CD4-positive, alpha-beta T cell treated with Interleukin-17A for 1 hour (primary cell): Measurements from ENCODE around the gene TENM4.

ENCODE experiments used
- DNase-seq: peaks from one replicate; pipeline ENCODE4 v3.0.0-alpha.2; 2020

The TENM4 gene

GRCh38 chr11:78791254-78791653 lies 649.6 kb downstream of the TENM4 start:
- DNase-seq, result no peak

GRCh38 chr11:78790784-78791183 lies 650.0 kb downstream of the TENM4 start:
- no peak for DNase-seq

GRCh38 chr11:78789375-78789774 lies 651.5 kb downstream of the TENM4 start:
- DNase-seq, result no peak

GRCh38 chr11:78788533-78788932 lies 652.3 kb downstream of the TENM4 start:
- DNase-seq, result no peak

GRCh38 chr11:78787696-78788095 lies 653.1 kb downstream of the TENM4 start:
- DNase-seq, result no peak

- DNase-seq, result no peak
Observed at GRCh38 chr11:78786746-78787145, 654.1 kb downstream of the TENM4 start.

GRCh38 chr11:78786086-78786485 lies 654.7 kb downstream of the TENM4 start:
- no peak for DNase-seq

GRCh38 chr11:78784321-78785061 lies 656.3 kb downstream of the TENM4 start:
- no peak for DNase-seq

GRCh38 chr11:78783846-78784245 lies 657.0 kb downstream of the TENM4 start:
- DNase-seq, result no peak

GRCh38 chr11:78783301-78783700 lies 657.5 kb downstream of the TENM4 start:
- no peak for DNase-seq

- no peak for DNase-seq
Observed at GRCh38 chr11:78782725-78783124, 658.1 kb downstream of the TENM4 start.

GRCh38 chr11:78780889-78781288 lies 659.9 kb downstream of the TENM4 start:
- no peak for DNase-seq

GRCh38 chr11:78773492-78773891 lies 667.3 kb downstream of the TENM4 start:
- no peak for DNase-seq

GRCh38 chr11:78773077-78773476 lies 667.8 kb downstream of the TENM4 start:
- no peak for DNase-seq

- no peak for DNase-seq
Observed at GRCh38 chr11:78772186-78772585, 668.6 kb downstream of the TENM4 start.

- DNase-seq, result no peak
Observed at GRCh38 chr11:78770931-78771330, 669.9 kb downstream of the TENM4 start.

GRCh38 chr11:78768971-78769370 lies 671.9 kb downstream of the TENM4 start:
- DNase-seq, result no peak

GRCh38 chr11:78768345-78768744 lies 672.5 kb downstream of the TENM4 start:
- no peak for DNase-seq

- no peak for DNase-seq
Observed at GRCh38 chr11:78767027-78767932, 673.5 kb downstream of the TENM4 start.

GRCh38 chr11:78764946-78765345 lies 675.9 kb downstream of the TENM4 start:
- DNase-seq, result no peak

- DNase-seq, result no peak
Observed at GRCh38 chr11:78763664-78764063, 677.2 kb downstream of the TENM4 start.

- no peak for DNase-seq
Observed at GRCh38 chr11:78762105-78762504, 678.7 kb downstream of the TENM4 start.

GRCh38 chr11:78759071-78759470 lies 681.8 kb downstream of the TENM4 start:
- no peak for DNase-seq

- DNase-seq, result no peak
Observed at GRCh38 chr11:78753297-78753696, 687.5 kb downstream of the TENM4 start.
